Measurements from ENCODE around the gene ILRUN. TPM values are rescaled to one million over a fixed set of nuclear protein-coding genes. Genes with fewer than 3 reads are reported as not detected.

ILRUN gene
- total RNA-seq, 1 experiment from 2014 or later, result 64.6 TPM

GRCh38 chr6:34697544-34697836, 923 bp upstream of the ILRUN start:
- Histone ChIP-seq H3K27me3 (ENCODE audit: insufficient read depth, low read length) (no peaks in the 10 kb centered on the region), H3K9ac (ENCODE audit: extremely low read depth, insufficient read length, low read length) (no peak overlapping the region)

More at GRCh38 chr6:34697544-34697836, 923 bp upstream of the ILRUN start:
- Histone ChIP-seq H3K18ac (ENCODE audit: insufficient read length, low read depth, low read length) (no peak overlapping the region), H2AFZ (ENCODE audit: low read length) (no peak overlapping the region), H3K23me2 (ENCODE audit: insufficient read length, low read depth, low read length, poor library complexity, severe bottlenecking) (peaks cover 13% of the 10 kb centered on the region), H2BK5ac (ENCODE audit: insufficient read length, low read length) (no peak overlapping the region), H4K20me1 (ENCODE audit: control insufficient read depth, insufficient read depth, insufficient read length) (no peaks in the 10 kb centered on the region), H3K4ac (ENCODE audit: low read depth, low read length) (no peak overlapping the region), H2BK12ac (ENCODE audit: insufficient read length, low read depth, low read length) (no peak overlapping the region), H3K27ac (ENCODE audit: insufficient read length, low read depth, low read length) (no peak overlapping the region), H3K4me2 (ENCODE audit: insufficient read depth, insufficient read length, low read length) (peak overlapping the region; percentile 84), H2BK20ac (ENCODE audit: low read depth, low read length, poor library complexity, severe bottlenecking) (no peak overlapping the region), H4K91ac (ENCODE audit: insufficient read length, low read depth, low read length) (no peak overlapping the region), H4K8ac (replicated peaks; ENCODE audit: insufficient read length, low read depth, low read length) (no peak overlapping the region), H3K79me2 (ENCODE audit: insufficient read depth, low read length) (peaks cover 20% of the 10 kb centered on the region; the same call in 1 of the 2 replicates), H2BK120ac (ENCODE audit: low read depth, low read length, poor library complexity, severe bottlenecking) (no peak overlapping the region), H4K5ac (ENCODE audit: insufficient read length, low read depth, low read length) (no peak overlapping the region), H3K9me3 (ENCODE audit: control insufficient read depth, low read depth, low read length) (no peaks in the 10 kb centered on the region), H3K23ac (ENCODE audit: insufficient read length, low read depth, low read length) (no peak overlapping the region), H2BK15ac (ENCODE audit: low read depth, low read length) (no peak overlapping the region), H3K79me1 (ENCODE audit: insufficient read depth, low read depth, low read length, poor library complexity, severe bottlenecking) (peaks cover 6% of the 10 kb centered on the region), H3K56ac (ENCODE audit: insufficient read length, low read depth, low read length) (no peak overlapping the region), H3K4me1 (ENCODE audit: insufficient read depth, low read length) (peaks cover 4% of the 10 kb centered on the region; the same call in 1 of the 2 replicates), H3K14ac (ENCODE audit: insufficient read depth, low read length) (no peak overlapping the region), H3T11ph (ENCODE audit: low read length) (no peak overlapping the region), H2AK5ac (ENCODE audit: insufficient read length, low read length) (no peak overlapping the region)
- no peaks in the 10 kb centered on the region; the same call in 1 of the 2 replicates for H3K27me3 Mint-ChIP-seq (ENCODE audit: low read depth)
- no peaks in the 10 kb centered on the region for H3K9me3 Mint-ChIP-seq
- whole genome bisulfite sequencing (ENCODE audit: extremely low coverage, insufficient read length, low lambda C conversion rate), result no CpG with 5 or more reads among the region's 5 CpGs
- peaks cover 23 to 31% of the 10 kb centered on the region in 2 experiments for H3K4me1 Mint-ChIP-seq
- no peak for DNase-seq
- H3K27ac Mint-ChIP-seq, result peak overlapping the region in 2 of 3 experiments; percentile 96 to 97; a peak in 1 of 7 replicates
- no peak for TF ChIP-seq CTCF (conservative IDR thresholded peaks at IDR 0.05)
- H3K4me3 Mint-ChIP-seq, result peak overlapping the region; percentile 90 to 94
- H3K36me3 Mint-ChIP-seq (ENCODE audit: insufficient read depth in 1 of 3, low read depth in 3 of 3), result peaks cover 0 to 6% (median 0%) of the 10 kb centered on the region in 3 experiments; a peak in 3 of 7 replicates
